IPS DF 19.7 (cell line): Measurements from ENCODE around the gene PPP1R12B.
"Not testable (repeated sequence)": the region's sequence is repeated elsewhere in the genome, so short reads cannot be mapped to it uniquely, and the experiment has no call there.

Source experiments
- DNase-seq: peaks from one replicate; pipeline ENCODE4 v3.0.0-alpha.2; 2013; ENCODE audit warnings: low read depth, low spot score

The PPP1R12B gene

DNA sequence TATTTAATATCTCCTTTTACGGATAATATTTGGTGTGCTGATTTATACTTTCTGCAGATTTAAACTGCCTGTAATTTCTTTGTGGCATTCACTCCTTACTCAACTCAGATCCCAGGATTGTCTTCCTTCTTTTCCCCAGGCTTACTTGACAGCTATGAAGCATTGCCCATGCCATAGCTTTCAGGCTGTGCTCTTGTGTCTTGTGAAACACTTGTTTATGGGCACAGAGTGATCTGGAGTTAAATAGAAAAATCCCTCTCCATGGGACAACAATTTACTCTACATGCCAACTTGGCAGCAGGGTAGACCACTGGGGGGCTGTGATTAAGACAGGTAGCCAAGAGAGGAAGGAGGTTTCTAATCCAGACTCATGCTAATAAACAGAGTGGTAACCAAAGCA, 57.4 kb downstream of the PPP1R12B start:
- DNase-seq: no peak

DNA sequence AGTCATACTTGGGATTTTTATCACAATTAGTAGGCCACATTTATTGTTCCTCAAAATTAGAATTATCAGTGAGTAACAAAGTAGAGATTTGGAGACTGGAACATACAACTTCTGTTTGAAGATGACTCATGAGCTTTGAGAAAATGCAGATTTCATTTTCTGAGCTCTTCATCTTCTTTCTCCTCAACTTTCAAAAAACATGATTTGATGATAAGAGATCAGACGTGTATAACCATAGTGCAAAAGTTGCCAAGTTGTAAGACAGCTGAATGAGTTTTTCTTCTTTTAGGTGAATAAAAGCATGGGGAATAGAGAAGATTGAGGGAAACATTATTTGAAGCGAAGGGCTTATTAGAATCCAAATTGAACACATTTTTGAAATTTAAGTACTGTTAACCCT, 58.4 kb downstream of the PPP1R12B start:
- DNase-seq: not testable (repeated sequence)

DNA sequence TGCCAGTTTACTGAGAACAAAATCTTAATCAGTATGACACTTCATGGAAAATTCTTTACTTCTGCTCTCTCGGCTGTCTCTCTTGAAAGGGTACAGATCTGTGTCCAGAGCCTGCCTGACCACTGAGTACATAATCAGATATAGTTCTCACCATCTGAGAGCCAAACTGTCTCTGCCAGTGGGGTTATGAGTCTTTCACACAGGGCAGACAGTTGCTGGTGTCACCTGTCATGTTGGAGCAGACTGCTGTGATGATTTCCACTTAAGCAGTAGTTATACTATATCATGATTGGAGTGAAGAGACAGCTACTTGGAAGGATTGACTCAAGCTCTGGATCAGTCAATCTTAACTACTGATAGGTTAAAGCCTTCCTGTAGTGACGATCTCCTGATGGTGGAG, 58.9 kb downstream of the PPP1R12B start:
- not testable (repeated sequence) for DNase-seq

DNA sequence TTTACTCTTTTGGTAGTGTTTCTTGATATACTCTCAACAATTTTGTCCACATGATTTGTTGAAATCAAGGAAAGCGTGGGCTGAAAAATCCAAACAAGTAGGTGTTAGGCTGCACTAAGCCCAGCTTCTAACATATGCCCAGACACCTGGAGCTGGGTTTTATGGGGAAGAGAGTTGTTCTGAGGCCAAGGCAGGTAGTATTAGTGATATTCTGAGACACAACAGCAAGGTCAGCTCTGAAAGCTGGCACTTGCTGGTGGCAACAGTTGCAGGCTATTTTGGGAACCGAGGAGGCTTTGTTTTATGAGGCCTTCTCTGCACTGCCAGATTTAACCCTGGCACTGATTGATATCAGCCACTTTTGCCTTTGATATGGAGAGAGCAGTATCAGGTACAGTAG, 61.8 kb downstream of the PPP1R12B start:
- not testable (repeated sequence) for DNase-seq

DNA sequence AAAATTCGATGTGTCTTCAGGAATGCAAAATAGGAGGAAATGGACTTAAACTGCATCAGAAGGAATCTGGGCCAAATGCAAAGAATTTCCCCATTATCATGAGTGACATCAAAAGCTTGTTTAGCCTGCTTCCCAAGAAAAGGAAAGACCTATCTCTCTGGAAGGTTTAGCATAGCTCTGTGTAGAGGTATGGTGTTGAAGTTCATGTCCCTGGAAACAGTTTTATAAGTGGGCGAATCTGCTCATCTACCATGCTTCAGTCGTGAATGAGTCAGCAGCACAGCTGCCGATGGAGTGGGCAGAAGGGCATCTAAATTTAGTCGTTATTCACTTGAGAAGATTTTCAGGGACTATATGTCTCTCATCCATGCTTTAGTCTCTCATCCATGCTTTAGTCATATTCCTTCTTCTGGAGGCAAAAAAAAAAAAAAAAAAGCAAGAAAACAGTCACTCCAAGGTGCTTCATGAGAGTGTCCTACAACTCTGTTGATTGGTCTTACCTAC, 62.4 kb downstream of the PPP1R12B start:
- DNase-seq: not testable (repeated sequence)

DNA sequence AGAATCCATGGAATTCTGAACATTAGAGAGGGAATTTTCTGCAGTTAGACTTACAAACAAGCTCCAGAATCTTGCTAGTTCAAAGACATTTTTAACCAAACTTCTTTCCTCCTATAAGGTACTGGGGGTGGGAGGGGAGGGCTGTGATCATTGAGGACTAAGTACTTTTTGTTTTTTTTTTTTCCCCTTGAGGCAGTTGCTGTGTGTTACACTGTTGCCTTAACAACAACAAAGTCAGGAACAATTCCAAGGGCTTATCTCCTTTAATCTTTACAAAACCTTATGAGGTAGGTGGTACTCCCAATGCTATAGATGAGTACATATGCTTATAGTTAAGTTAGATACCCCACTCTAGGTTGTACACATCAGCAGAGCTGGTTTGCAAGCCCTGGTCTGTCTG, 62.9 kb downstream of the PPP1R12B start:
- DNase-seq: no peak

DNA sequence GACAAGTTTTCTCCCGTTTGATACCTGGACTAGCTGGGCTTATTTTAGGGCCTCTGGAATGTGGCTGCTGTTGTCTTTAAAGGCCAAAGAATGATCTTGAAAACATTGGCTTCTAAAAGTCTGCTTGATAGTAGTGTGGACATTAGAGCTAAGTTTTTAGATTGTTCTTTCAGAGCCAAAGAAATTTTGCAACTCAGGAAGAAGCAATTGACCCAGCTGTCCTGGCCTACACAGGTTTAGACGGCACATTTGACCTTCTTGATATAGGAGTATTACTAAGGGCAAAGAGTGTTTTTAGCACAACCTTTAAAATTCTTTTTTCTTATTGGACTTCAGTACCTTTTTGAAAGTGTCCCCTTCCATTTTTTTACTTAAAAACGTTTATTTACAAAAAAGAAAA, 63.9 kb downstream of the PPP1R12B start:
- DNase-seq: not testable (repeated sequence)

DNA sequence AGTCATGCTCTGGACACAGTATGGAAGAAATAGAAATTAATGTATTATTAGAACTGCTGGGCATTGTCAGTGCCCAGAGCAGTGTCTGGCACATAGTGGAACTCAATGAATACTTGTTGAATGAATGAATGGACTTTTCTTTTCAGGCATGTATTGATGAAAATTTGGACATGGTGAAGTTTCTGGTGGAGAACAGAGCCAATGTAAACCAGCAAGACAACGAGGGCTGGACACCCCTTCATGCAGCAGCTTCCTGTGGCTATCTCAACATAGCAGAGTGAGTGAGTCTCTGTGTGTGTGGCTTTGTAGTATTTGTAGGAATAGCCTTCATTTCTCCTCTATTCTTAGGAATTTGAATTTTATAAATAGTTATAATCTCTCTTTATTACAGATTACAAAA, 68.1 kb downstream of the PPP1R12B start:
- DNase-seq: no peak

DNA sequence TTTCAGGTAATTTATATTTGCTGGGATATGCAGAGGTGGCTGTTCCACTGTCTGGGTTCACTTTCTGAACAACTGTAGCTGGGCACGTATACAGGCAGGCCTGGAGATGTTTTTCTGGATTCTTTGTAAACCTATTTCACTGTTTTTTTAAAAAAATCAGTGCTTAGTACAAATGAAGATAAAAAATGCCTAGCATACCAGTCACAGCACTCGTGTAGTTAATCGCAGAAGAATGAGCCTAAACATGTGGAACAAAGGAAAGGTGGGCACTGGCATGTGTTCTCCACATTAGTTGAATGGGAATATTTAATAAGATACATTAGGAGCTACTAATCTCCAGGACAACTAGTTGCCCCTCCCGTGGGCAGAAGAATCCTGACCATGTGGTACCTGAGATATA, 68.6 kb downstream of the PPP1R12B start:
- not testable (repeated sequence) for DNase-seq

DNA sequence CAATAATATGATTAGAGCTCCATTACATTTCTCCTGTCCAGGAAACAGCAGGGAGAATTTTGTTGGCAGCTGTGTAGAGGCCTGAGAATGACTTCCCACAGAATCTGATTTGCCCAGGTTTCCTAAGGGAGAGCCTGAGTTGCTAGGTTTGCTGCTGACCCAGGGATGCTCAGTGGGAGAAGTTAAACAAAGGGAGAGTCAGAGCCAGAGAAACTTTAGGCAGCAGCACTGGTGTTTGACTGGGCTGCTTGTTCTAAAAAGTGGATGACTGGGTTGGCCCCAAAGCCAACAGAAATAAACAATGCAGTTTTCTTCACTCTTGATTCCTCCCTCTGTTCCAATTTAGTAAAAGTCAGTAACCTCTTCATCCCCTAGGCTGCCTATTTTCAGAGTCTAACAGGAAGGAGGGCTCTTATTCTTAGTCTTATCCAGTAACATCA, 69.3 kb downstream of the PPP1R12B start:
- DNase-seq: not testable (repeated sequence)

DNA sequence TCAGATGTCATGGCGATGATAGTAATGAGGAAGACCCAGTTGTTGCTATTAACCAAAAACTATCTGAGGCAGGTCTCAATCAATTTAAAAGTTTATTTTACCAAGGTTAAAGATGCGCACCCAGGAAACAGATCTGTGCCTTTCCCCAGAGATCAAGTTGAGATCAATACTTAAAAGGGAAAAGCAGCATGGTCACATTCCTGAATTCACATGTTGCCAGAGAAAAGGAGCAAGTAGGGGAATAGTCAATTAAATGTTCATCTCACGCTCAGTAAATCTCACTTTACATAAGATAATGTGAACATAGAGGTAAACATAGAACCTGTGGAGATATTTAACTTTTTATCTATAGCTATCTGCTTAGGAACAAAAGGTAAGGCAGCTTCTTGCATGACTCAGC, 71.2 kb downstream of the PPP1R12B start:
- not testable (repeated sequence) for DNase-seq

DNA sequence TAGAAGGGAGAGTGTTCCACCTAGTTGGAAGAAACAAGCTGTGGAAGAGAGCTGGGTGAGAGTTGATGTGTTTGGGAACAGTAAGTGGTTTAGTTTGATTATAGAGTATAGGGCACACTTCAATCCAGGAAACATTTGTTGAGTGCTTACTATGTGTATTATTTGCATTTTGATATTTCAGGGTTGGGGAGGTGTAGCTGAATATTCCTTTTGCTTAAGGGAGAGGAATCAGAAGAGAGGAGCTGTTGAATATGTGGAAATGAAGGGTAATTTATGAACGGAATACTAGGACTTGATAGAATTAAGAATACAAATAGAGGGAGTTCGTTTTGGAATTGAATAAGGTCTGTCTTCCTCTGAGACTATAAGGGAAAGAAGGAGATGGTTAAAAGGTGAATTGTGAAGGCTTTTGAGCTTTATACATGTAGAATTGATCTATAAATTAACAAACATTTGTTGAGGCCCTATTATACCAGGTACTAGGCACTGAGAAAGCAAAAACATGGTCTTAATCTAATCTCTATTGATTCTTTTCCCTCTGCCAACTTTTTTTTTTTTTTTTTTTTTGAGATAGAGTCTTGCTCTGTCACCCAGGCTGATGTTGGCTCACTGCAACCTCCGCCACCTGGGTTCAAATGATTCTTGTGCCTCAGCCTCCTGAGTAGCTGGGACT, 72.1 kb downstream of the PPP1R12B start:
- DNase-seq: not testable (repeated sequence)

DNA sequence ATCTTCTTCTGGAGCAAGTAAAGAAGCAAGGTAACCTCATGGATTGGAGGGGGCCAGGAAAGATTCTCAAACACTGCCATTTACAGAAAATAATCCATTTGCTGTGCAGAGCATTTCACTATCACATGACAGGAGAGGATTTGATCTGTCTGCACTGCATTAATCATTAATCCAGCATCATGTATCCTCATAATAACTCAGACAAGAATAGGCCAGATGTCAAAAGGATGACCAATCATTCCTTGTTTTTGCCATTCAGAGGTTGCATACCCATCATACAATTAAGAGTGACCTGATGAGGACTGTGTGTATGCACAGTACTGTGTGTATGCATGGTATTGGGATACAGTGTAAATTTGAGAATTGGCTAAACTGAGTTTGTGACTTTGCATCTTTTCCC, 74.2 kb downstream of the PPP1R12B start:
- DNase-seq: not testable (repeated sequence)

DNA sequence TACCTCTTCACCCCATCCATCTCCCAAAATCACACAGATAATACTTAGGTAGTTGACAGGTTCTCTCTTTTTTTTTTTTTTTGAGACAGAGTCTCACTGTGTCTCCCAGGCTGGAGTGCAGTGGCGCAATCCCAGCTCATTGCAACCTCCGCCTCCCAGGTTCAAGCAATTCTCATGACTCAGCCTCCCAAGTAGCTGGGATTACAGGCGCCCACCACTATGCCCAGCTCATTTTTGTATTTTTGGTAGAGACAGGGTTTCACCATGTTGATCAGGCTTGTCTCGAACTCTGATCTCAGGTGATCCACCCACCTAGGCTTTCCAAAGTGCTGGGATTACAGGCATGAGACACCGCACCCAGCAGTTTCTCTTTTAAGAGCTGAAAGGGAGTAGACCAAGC, 75.8 kb downstream of the PPP1R12B start:
- DNase-seq: not testable (repeated sequence)

DNA sequence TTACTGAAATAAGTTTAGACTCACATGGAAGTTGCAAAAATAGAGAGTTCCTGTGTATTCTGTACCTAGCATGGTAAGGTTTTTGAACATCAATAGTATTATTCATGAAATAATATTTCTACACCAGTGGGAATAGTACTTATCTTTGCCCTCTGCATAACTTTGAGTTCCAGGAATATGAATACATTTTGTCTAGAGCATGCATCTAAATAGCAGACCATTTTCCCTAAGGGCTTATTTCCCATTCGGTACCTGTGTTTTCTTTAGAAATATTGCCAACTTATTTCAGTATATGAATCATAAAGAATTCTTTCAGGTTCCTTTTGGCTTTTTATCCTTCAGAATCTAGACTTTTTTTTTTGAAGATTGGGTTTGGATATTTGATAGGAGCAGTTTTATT, 81.6 kb downstream of the PPP1R12B start:
- DNase-seq: not testable (repeated sequence)

DNA sequence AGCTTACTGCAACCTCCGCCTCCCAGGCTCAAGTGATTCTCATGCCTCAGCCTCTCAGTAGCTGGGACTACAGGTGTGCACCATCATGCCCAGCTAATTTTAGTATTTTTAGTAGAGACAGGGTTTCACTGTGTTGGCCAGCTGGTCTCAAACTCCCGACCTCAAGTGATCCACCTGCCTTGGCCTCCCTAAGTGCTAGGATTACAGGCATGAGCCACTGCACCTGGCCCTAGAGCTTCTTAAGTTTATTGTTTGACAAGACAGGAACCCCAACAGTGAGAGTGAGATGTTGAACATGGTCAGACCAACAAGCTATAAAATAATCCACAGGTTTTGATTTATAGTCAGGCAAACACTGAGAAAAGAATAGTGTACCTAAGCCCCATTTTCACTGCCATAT, 83.8 kb downstream of the PPP1R12B start:
- DNase-seq: not testable (repeated sequence)

DNA sequence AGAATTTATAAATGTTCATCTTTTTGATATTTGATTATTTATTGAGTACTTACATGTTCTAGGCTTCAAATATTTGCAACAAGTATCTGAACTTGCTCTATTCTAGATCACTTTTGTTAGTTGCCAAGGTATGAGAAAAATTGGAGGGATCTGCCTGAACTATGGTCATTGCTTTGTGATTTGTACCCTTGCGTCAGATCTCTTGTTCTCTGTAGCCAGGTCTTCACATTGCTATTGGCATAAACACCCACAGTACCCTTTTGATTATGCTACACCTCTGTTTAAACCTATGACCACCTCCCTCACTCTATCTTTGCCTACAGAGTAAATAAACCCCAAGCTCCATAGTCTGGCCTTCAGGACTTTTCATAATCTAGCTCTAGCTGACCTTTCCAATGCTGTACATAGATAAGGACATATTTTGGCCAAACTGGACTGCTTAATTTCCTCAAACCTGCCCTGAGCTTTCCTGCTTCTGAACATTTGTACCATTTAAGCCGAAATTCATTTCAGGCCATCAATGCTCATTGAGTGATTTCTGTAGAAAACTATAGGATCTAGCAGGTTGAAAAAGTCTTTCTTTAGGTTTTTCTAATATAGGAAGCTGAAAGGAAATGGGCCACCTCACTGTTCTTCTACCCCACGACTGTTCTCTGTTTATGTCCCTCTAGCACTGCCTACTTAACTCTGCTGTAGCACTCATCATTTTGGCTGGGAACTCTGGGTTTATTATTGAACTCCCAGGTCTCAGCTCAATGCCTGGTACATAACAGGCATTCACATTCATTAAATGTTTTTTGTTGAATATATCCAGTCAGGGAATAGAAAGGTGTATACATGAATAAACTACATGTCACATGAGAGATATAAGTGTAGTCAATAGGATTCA, 84.9 kb downstream of the PPP1R12B start:
- DNase-seq: no peak

DNA sequence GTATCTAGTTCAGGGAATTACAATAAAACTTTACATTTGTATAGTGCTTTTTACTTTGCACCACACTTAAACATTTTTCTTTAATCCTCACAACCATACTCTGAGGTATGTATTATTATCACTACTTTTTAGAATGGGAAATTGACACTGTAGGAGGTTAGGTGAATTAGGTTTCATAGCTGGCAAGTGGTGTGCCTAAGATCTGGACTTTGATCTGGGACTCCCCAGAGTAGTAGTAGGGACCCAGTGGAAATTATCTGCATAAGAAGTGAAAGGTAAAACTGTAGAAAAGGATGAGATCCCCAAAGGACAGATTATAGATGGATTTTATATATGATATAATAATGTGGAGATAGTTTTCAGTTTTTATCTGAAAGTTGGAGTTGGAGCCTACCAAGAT, 85.6 kb downstream of the PPP1R12B start:
- no peak for DNase-seq

DNA sequence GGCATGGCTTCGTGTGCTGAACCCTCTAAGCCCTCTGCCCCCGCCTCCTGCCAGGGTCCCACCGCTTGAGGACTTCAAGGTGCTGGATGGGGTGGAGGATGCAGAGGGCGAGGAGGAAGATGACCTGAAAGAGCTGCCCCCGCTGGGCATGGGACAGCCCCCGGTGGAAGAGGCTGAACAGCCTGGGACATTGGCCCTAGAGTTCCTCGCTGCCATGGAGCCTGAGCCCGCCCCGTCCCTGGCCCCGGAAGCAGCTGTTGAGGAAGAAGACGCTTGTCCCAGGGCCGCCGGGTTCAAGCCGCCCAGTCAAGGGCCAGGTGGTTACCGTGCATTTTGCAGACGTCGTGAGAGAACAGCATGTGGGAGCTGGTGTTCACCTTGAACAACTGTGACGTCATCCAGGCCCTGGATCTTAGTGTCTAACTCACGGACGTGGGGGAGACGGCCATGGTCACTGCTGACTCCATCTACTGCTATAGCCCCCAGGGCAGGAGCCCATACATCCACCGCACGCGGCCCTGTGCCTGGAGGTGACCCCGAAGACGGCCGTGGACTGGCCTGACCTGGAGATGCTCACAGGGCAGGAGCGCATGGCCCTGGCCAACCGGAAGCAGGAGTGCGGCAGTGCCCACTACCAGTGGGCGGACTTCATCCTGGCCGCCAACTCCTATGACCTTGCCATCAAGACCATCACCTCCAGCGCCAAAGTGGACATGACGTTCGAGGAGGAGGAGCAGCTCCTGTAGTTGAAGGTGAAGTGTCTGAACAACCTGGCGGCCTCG, 90.1 kb downstream of the PPP1R12B start:
- DNase-seq: no peak

DNA sequence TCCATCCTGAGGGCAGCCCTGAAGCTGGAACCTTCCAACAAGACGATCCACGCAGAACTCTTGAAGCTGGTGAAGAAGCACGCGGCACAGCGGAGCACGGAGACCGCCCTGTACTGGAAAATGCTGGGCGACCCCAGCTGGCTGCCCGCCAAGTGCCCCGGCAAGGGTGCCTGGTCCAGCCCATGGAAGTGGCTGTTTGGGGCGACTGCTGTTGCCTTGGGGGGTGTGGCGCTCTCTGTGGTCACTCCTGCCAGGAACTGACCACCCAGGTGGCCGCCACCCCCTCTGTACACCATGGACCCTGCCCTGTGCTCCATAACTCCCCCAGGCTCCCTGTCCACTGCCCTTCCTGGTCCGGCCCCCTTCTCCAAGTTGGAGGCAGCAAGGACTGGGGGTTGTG, 90.8 kb downstream of the PPP1R12B start:
- DNase-seq: no peak

DNA sequence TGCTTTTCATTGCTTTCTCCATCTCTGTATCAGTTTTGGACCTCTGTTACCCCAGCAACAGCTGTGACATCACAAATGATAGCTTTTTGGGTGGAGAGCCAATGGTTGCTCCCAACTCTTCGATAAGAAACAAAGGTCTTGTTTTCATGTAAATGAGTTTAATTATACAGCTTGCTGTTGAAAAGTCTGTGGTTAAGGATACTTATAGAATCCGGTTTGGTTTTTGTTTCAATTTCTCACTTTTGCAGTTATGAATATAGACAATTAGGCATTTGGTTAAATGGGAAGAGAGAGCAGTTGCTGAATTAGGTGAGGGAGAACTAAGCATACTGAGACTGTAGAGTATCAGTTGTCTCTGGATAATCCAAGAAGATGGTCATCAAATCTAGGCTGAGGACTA, 99.6 kb downstream of the PPP1R12B start:
- not testable (repeated sequence) for DNase-seq

DNA sequence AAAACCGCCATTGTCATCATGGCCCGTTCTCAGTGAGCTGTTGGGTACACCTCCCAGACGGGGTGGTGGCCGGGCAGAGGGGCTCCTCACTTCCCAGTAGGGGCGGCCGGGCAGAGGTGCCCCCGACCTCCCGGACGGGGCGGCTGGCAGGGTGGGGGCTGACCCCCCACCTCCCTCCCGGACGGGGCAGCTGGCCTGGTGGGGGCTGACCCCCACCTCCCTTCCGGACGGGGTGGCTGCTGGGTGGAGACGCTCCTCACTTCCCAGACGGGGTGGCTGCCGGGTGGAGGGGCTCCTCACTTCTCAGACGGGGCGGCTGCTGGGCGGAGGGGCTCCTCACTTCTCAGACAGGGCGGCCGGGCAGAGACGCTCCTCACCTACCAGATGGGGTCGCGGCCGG, 103.1 kb downstream of the PPP1R12B start:
- not testable (repeated sequence) for DNase-seq
